ENCODE measurements around the gene ZNF816. TPM values are rescaled to one million over a fixed set of nuclear protein-coding genes. Genes with fewer than 3 reads are reported as not detected.
A peak's percentile ranks its signal among the peaks of the same experiment; 100 is the strongest.
"Not testable (repeated sequence)": the region's sequence is repeated elsewhere in the genome, so short reads cannot be mapped to it uniquely, and the experiment has no call there.

ZNF816 gene
- total RNA-seq, 1 donor from 2014 or later: 7.1 TPM

- H3K4me1 ChIP-seq: peaks cover 3 to 4% of the 10 kb centered on the region in 2 donors
- TF ChIP-seq, protein P1, sequence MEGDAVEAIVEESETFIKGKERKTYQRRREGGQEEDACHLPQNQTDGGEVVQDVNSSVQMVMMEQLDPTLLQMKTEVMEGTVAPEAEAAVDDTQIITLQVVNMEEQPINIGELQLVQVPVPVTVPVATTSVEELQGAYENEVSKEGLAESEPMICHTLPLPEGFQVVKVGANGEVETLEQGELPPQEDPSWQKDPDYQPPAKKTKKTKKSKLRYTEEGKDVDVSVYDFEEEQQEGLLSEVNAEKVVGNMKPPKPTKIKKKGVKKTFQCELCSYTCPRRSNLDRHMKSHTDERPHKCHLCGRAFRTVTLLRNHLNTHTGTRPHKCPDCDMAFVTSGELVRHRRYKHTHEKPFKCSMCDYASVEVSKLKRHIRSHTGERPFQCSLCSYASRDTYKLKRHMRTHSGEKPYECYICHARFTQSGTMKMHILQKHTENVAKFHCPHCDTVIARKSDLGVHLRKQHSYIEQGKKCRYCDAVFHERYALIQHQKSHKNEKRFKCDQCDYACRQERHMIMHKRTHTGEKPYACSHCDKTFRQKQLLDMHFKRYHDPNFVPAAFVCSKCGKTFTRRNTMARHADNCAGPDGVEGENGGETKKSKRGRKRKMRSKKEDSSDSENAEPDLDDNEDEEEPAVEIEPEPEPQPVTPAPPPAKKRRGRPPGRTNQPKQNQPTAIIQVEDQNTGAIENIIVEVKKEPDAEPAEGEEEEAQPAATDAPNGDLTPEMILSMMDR (IDR thresholded peaks at IDR 0.05): no peak
- intact Hi-C loops (cut with DNase I): no loop called here
- no peaks in the 10 kb centered on the region for H3K27me3 ChIP-seq
- no peak for DNase-seq (ENCODE audit: low spot score in 2 of 2)
- no peak overlapping the region for H3K27ac ChIP-seq
- peaks cover 13 to 39% of the 10 kb centered on the region in 2 donors for H3K36me3 ChIP-seq
- H3K4me3 ChIP-seq: no peak overlapping the region
- H3K9me3 ChIP-seq: peaks cover 0 to 4% of the 10 kb centered on the region in 2 donors
Measured at GRCh38 chr19:52987221-52987620, 24.5 kb upstream of the ZNF816 start.

DNA sequence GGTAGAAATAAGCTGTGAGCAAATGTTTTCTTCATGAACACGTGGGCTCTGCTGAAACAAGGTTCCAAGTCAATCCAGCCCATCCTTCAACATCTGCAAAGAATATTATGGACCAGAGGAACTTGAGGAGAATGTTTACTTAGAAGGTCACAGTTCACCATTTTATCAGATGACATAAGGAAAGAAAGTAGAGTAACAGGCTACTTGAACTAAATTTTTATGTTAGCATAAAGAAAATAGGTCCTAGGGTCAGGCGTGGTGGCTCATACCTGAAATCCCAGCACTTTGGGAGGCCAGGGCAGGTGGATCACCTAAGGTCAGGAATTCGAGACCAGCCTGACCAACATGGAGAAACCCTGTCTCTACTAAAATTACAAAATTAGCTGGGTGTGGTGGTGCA is 20.5 kb upstream of the ZNF816 start:
- intact Hi-C loops (cut with DNase I); H3K27me3 ChIP-seq; H3K27ac ChIP-seq; H3K9me3 ChIP-seq; DNase-seq (ENCODE audit: low spot score in 2 of 2); H3K4me3 ChIP-seq; H3K4me1 ChIP-seq: not testable (repeated sequence)
- peaks cover 22 to 41% of the 10 kb centered on the region in 2 donors for H3K36me3 ChIP-seq

DNA sequence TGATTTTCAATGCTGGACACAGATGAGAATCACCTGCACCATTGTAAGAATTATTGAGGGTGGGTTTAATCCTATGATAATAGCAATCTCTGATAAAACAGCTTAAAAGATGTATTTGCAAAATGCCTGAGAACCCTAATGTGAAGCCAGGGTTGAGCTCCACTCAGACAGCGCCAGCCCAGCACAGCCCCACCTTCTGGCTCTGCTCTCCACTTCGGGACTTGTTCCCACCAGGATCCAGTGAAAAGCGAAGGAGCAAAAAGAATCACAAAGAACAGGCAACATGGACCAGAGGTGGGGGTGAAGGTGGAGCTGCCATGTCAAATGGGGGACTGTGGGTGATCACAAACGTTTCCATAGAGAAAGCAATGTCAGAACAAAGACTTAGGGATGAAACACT is 18.6 kb upstream of the ZNF816 start:
- no peak for DNase-seq (ENCODE audit: low spot score in 2 of 2)
- Histone ChIP-seq H3K27ac (no peak overlapping the region), H3K4me3 (no peak overlapping the region), H3K36me3 (peaks cover 20 to 35% of the 10 kb centered on the region in 2 donors), H3K27me3 (no peaks in the 10 kb centered on the region), H3K4me1 (no peaks in the 10 kb centered on the region), H3K9me3 (peaks cover 0 to 4% of the 10 kb centered on the region in 2 donors)
- TF ChIP-seq, protein P1 (IDR thresholded peaks at IDR 0.05): no peak
- intact Hi-C loops (cut with DNase I): no loop called here

- Histone ChIP-seq H3K4me1 (peaks cover 0 to 5% of the 10 kb centered on the region in 2 donors), H3K9me3 (peaks cover 4 to 8% of the 10 kb centered on the region in 2 donors), H3K27ac (no peak overlapping the region), H3K27me3 (no peaks in the 10 kb centered on the region), H3K36me3 (peaks cover 22 to 28% of the 10 kb centered on the region in 2 donors), H3K4me3 (no peak overlapping the region)
- intact Hi-C loops (cut with DNase I): no loop called here
- no peak for DNase-seq (ENCODE audit: low spot score in 2 of 2)
- TF ChIP-seq, protein P1 (IDR thresholded peaks at IDR 0.05): no peak
Measured at GRCh38 chr19:52967772-52968171, 5.1 kb upstream of the ZNF816 start.

GRCh38 chr19:52963247-52963618 is 552 bp upstream of the ZNF816 start:
- Histone ChIP-seq H3K4me1 (peaks cover 0 to 9% of the 10 kb centered on the region in 2 donors), H3K27me3 (no peaks in the 10 kb centered on the region), H3K36me3 (peaks cover 3 to 18% of the 10 kb centered on the region in 2 donors), H3K4me3 (peak overlapping the region; percentile 71 to 74), H3K27ac (peak overlapping the region; percentile 81 to 87), H3K9me3 (peaks cover 11 to 29% of the 10 kb centered on the region in 2 donors)
- TF ChIP-seq, protein P1 (IDR thresholded peaks at IDR 0.05): no peak
- no peak for DNase-seq (ENCODE audit: low spot score in 2 of 2)
- intact Hi-C loops (cut with DNase I): loop anchor here (1.0 to 5.0 kb wide), 4 partner anchors 30 to 234 kb away; partner anchors contain the start of genes ZNF160 and ZNF888

DNA sequence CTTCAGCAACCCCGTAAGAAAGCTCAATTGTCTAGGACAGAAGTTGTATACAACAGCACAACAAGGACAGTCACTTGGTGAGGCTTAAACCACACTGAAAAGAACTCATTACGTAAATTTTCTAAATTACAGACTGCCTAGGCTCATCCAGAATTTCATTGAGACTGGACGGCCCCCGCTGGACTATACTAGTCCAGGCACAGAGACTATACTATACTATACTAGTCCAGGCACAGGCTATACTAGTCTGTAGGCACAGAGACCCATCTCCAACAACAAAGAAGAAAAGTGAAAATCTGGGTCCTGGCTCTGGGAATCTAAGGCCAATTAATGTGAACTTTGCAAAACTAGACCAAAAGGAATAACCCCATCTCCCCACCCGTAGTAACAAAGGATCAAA is 700 bp downstream of the ZNF816 start:
- no peaks in the 10 kb centered on the region for H3K27me3 ChIP-seq
- peak overlapping the region; percentile 81 to 87 for H3K27ac ChIP-seq
- H3K9me3 ChIP-seq: peaks cover 11 to 32% of the 10 kb centered on the region in 2 donors
- TF ChIP-seq, protein P1 (IDR thresholded peaks at IDR 0.05): no peak
- peaks cover 3 to 27% of the 10 kb centered on the region in 2 donors for H3K36me3 ChIP-seq
- peak overlapping the region; percentile 71 to 74 for H3K4me3 ChIP-seq
- H3K4me1 ChIP-seq: peaks cover 0 to 9% of the 10 kb centered on the region in 2 donors
- no peak for DNase-seq (ENCODE audit: low spot score in 2 of 2)
- intact Hi-C loops (cut with DNase I): loop anchor here (1.0 to 5.0 kb wide), 3 partner anchors 20 to 235 kb away; partner anchors contain the start of gene ZNF320

All from ascending aorta (tissue), 2 donors.